HepG2 (cell line): ENCODE data around the gene EPO. TPM values are rescaled to one million over a fixed set of nuclear protein-coding genes. Genes with fewer than 3 reads are reported as not detected.

Experiments
- ETV5 ChIP-seq: IDR thresholded peaks from 2 replicates; pipeline ENCODE4 v1.6.1; 2018; ENCODE audit warnings: missing biosample characterization, missing genetic modification reagents, inconsistent platforms, borderline replicate concordance
- HOXA3 ChIP-seq: sonication (generic); formaldehyde crosslinking; IDR thresholded peaks from 2 replicates; pipeline ENCODE4 v1.5.0; 2020; ENCODE audit warnings: missing genetic modification reagents
- ISL2 ChIP-seq: sonication (generic); formaldehyde crosslinking; IDR thresholded peaks from 2 replicates; pipeline ENCODE4 v1.5.0; 2020; ENCODE audit warnings: missing genetic modification reagents
- KLF11 ChIP-seq: IDR thresholded peaks from 2 replicates; pipeline ENCODE4 v1.6.1; 2016; ENCODE audit warnings: missing compliant biosample characterization
- MEF2D ChIP-seq: sonication (generic); formaldehyde crosslinking; IDR thresholded peaks from 2 replicates; pipeline ENCODE4 v1.5.1; 2020; ENCODE audit warnings: mild to moderate bottlenecking, missing genetic modification reagents
- NCOR1 ChIP-seq: fragments of 200-600 bp; sonication (generic); IDR thresholded peaks from 2 replicates; pipeline ENCODE4 v1.7.0; 2017; ENCODE audit warnings: antibody characterized with exemption, low read length, borderline replicate concordance
- NPAS2 ChIP-seq: sonication (generic); formaldehyde crosslinking; IDR thresholded peaks from 2 replicates; pipeline ENCODE4 v1.8.0; 2022; ENCODE audit warnings: mild to moderate bottlenecking, missing genetic modification reagents, borderline replicate concordance
- POGZ ChIP-seq: sonication (generic); formaldehyde crosslinking; IDR thresholded peaks from 2 replicates; pipeline ENCODE4 v1.4.0; 2020; ENCODE audit warnings: mild to moderate bottlenecking, missing genetic modification reagents
- TP53 ChIP-seq: sonication (generic); formaldehyde crosslinking; conservative IDR thresholded peaks from 2 replicates; pipeline ENCODE4 v1.4.0; 2020; ENCODE audit warnings: missing genetic modification reagents
- ZBTB7A ChIP-seq: sonication (generic); formaldehyde crosslinking; IDR thresholded peaks from 2 replicates; pipeline ENCODE4 v1.8.0; 2022; ENCODE audit warnings: mild to moderate bottlenecking, missing genetic modification reagents
- ZNF224 ChIP-seq: sonication (generic); formaldehyde crosslinking; IDR thresholded peaks from 2 replicates; pipeline ENCODE4 v1.5.0; 2020; ENCODE audit warnings: mild to moderate bottlenecking, missing genetic modification reagents
- ZNF225 ChIP-seq: sonication (generic); formaldehyde crosslinking; IDR thresholded peaks from 2 replicates; pipeline ENCODE4 v1.4.0; 2020; ENCODE audit warnings: mild to moderate bottlenecking, missing genetic modification reagents
- ZNF432 ChIP-seq: sonication (generic); formaldehyde crosslinking; IDR thresholded peaks from 2 replicates; pipeline ENCODE4 v1.5.0; 2020; ENCODE audit warnings: missing genetic modification reagents, mild to moderate bottlenecking, borderline replicate concordance
- ZNF556 ChIP-seq: sonication (generic); formaldehyde crosslinking; IDR thresholded peaks from 2 replicates; pipeline ENCODE4 v1.4.0; 2020; ENCODE audit warnings: mild to moderate bottlenecking, missing genetic modification reagents, borderline replicate concordance
- ZNF614 ChIP-seq: IDR thresholded peaks from 2 replicates; pipeline ENCODE4 v1.6.1; 2018; ENCODE audit warnings: missing biosample characterization, missing genetic modification reagents, inconsistent platforms, borderline replicate concordance
- ZNF724P ChIP-seq: sonication (generic); formaldehyde crosslinking; IDR thresholded peaks from 2 replicates; pipeline ENCODE4 v1.8.0; 2022; ENCODE audit warnings: missing genetic modification reagents, borderline replicate concordance
- ZSCAN21 ChIP-seq: sonication (generic); formaldehyde crosslinking; IDR thresholded peaks from 2 replicates; pipeline ENCODE4 v1.8.0; 2022; ENCODE audit warnings: mild to moderate bottlenecking, missing genetic modification reagents, moderate library complexity, borderline replicate concordance
- ZSCAN25 ChIP-seq: sonication (generic); formaldehyde crosslinking; IDR thresholded peaks from 2 replicates; pipeline ENCODE4 v1.8.0; 2022; ENCODE audit warnings: mild to moderate bottlenecking, missing genetic modification reagents
- polyA plus RNA-seq, 8 experiments: library from polyadenylated mRNA; depleted of rRNA in 3 of 8; stranded (reverse) in 7 of 8; unstranded in 1 of 8; fragments of >200 nt; fragmentation: Illumina TruSeq in 4 of 8; extraction: Trizol in 4 of 8; gene quantifications; 2 replicates each; pipeline versions ENCODE4 v1.2.1 to v1.2.3, GENCODE V29; 2011 to 2016; ENCODE audit warnings: low read depth in 4 of 8, missing spikeins in 1 of 8, mixed read lengths in 1 of 8; ENCODE audit not compliant: insufficient read depth in 1 of 8
- total RNA-seq, 5 experiments: library from RNA; depleted of rRNA; stranded (reverse); fragments of >200 nt; fragmentation: Illumina TruSeq; extraction: Trizol; gene quantifications; 2 replicates each; pipeline ENCODE4 v1.2.3, GENCODE V29; 2016; ENCODE audit warnings: low read depth in 1 of 5
- TF ChIP-seq, protein P1 (sequence below): sonication (generic); formaldehyde crosslinking; IDR thresholded peaks from 2 replicates; pipeline ENCODE4 v1.9.0; 2021; ENCODE audit warnings: missing genetic modification reagents, borderline replicate concordance
- TF ChIP-seq, protein P2 (sequence below): sonication (generic); formaldehyde crosslinking; IDR thresholded peaks from 2 replicates; pipeline ENCODE4 v1.4.0; 2020; ENCODE audit warnings: missing genetic modification reagents
- TF ChIP-seq, protein P3 (sequence below): sonication (generic); formaldehyde crosslinking; IDR thresholded peaks from 2 replicates; pipeline ENCODE4 v1.5.0; 2020; ENCODE audit warnings: missing genetic modification reagents, mild to moderate bottlenecking, borderline replicate concordance
- TF ChIP-seq, protein P4 (sequence below): sonication (generic); formaldehyde crosslinking; IDR thresholded peaks from 2 replicates; pipeline ENCODE4 v1.8.0; 2022; ENCODE audit warnings: missing genetic modification reagents, mild to moderate bottlenecking, inconsistent platforms, borderline replicate concordance

EPO gene
- total and polyA plus RNA-seq, 2 of the 13 experiments (the other 11 are each of a cell fraction or from before 2014, with no cell fraction given): 10.3 to 25.7 TPM

DNA sequence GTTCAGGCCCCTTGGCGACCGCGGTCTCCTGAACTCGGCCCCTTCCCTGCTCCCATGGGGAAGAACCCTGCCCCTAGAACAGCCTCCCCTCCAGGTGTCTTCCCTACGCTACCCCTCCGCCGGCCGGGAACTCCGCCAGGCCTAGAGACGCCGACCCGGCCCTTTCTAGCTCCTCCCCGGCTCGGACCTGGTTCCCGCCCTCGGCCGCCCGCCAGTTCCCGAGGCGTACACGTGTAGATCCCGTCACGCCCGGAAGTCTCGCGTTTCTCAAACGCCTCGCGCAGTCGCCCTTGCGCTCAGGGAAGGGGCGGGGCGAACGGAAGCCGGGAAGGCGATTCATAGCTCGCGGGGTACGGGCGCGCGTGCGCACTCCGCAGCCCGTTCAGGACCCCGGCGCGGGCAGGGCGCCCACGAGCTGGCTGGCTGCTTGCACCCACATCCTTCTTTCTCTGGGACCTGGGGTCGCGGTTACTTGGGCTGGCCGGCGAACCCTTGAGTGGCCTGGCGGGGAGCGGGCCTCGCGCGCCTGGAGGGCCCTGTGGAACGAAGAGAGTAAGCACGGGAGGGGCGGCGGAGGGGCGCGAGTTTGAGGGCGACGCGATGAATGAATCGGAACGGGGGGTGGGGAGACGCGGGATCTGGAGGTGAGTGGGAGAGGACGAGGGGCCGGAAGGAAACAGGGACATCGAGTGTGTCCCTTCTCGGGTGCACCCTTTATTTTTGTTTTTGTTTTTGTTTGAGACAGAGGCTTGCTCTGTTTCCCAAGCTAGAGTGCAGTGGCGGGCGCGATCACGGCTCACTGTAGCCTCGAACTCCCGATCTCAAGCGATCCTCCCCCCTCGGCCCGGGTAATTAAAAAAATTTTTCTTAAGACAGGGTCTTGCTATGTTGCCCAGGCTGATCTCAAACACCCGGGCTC, 14.3 kb upstream of the EPO start, which contains the start of gene POP7 (continued):
- TF ChIP-seq ZNF724P (CRISPR knock-in tag) (no peak; the same call in 1 of the 2 replicates), POGZ (CRISPR knock-in tag) (peak; percentile 79), ETV5 (peak; percentile 55; the same call in 1 of the 2 replicates), KLF11 (CRISPR knock-in tag) (no peak), ZSCAN21 (peak; percentile 72; the same call in 1 of the 2 replicates), ZNF224 (no peak; the same call in 1 of the 2 replicates), NCOR1 (no peak), NPAS2 (CRISPR knock-in tag) (no peak), TP53 (CRISPR knock-in tag) (no peak), HOXA3 (peak; percentile 61), ZBTB7A (CRISPR knock-in tag) (no peak; the same call in 1 of the 2 replicates), ZNF432 (CRISPR knock-in tag) (no peak), ZNF225 (CRISPR knock-in tag) (no peak), ZNF556 (peak; percentile 97), ZSCAN25 (CRISPR knock-in tag) (no peak), ZNF614 (peak; percentile 56; the same call in 1 of the 2 replicates), ISL2 (peak; percentile 4; the same call in 1 of the 2 replicates), MEF2D (CRISPR knock-in tag) (peak; percentile 68; the same call in 1 of the 2 replicates)
- TF ChIP-seq, protein P1, sequence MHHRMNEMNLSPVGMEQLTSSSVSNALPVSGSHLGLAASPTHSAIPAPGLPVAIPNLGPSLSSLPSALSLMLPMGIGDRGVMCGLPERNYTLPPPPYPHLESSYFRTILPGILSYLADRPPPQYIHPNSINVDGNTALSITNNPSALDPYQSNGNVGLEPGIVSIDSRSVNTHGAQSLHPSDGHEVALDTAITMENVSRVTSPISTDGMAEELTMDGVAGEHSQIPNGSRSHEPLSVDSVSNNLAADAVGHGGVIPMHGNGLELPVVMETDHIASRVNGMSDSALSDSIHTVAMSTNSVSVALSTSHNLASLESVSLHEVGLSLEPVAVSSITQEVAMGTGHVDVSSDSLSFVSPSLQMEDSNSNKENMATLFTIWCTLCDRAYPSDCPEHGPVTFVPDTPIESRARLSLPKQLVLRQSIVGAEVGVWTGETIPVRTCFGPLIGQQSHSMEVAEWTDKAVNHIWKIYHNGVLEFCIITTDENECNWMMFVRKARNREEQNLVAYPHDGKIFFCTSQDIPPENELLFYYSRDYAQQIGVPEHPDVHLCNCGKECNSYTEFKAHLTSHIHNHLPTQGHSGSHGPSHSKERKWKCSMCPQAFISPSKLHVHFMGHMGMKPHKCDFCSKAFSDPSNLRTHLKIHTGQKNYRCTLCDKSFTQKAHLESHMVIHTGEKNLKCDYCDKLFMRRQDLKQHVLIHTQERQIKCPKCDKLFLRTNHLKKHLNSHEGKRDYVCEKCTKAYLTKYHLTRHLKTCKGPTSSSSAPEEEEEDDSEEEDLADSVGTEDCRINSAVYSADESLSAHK (CRISPR knock-in tag): no peak
- TF ChIP-seq, protein P2, sequence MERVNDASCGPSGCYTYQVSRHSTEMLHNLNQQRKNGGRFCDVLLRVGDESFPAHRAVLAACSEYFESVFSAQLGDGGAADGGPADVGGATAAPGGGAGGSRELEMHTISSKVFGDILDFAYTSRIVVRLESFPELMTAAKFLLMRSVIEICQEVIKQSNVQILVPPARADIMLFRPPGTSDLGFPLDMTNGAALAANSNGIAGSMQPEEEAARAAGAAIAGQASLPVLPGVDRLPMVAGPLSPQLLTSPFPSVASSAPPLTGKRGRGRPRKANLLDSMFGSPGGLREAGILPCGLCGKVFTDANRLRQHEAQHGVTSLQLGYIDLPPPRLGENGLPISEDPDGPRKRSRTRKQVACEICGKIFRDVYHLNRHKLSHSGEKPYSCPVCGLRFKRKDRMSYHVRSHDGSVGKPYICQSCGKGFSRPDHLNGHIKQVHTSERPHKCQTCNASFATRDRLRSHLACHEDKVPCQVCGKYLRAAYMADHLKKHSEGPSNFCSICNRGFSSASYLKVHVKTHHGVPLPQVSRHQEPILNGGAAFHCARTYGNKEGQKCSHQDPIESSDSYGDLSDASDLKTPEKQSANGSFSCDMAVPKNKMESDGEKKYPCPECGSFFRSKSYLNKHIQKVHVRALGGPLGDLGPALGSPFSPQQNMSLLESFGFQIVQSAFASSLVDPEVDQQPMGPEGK (CRISPR knock-in tag): 0 out of 2 replicates have a peak, but pooled peaks have one; percentile 8
- TF ChIP-seq, protein P3, sequence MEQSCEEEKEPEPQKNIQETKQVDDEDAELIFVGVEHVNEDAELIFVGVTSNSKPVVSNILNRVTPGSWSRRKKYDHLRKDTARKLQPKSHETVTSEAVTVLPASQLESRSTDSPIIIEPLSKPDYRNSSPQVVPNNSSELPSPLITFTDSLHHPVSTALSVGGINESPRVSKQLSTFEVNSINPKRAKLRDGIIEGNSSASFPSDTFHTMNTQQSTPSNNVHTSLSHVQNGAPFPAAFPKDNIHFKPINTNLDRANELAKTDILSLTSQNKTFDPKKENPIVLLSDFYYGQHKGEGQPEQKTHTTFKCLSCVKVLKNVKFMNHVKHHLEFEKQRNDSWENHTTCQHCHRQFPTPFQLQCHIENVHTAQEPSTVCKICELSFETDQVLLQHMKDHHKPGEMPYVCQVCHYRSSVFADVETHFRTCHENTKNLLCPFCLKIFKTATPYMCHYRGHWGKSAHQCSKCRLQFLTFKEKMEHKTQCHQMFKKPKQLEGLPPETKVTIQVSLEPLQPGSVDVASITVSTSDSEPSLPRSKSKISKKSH (CRISPR knock-in tag): no peak; the same call in 1 of the 2 replicates
- TF ChIP-seq, protein P4, sequence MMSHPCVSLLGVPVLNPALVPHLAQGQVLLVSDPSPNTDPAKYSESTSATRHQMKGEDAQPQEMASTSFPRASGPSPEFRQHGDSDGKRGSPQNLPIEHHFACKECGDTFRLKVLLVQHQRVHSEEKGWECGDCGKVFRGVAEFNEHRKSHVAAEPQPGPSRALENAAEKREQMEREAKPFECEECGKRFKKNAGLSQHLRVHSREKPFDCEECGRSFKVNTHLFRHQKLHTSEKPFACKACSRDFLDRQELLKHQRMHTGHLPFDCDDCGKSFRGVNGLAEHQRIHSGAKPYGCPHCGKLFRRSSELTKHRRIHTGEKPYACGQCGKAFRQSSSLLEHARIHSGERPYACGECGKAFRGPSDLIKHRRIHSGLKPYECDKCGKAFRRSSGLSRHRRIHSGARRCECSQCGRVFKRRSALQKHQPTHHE (CRISPR knock-in tag): peak; percentile 43
